Activated CD4-positive, CD25-positive, alpha-beta regulatory T cell treated with anti-CD3 and anti-CD28 coated beads, Interleukin-2, amount 50 U/mL, for 72 hours (primary cell): Measurements from ENCODE around the gene SLC4A7.
A peak's percentile ranks its signal among the peaks of the same experiment; 100 is the strongest.
"Not testable (repeated sequence)": the region's sequence is repeated elsewhere in the genome, so short reads cannot be mapped to it uniquely, and the experiment has no call there.

Source experiments
- DNase-seq: peaks from one replicate; pipeline ENCODE4 v3.0.0; 2021

SLC4A7 gene

GRCh38 chr3:27486336-27486735, 2.2 kb upstream of the SLC4A7 start:
- DNase-seq: no peak

- DNase-seq: no peak
These were observed 1.7 kb upstream of the SLC4A7 start for GRCh38 chr3:27485866-27486265.

DNA sequence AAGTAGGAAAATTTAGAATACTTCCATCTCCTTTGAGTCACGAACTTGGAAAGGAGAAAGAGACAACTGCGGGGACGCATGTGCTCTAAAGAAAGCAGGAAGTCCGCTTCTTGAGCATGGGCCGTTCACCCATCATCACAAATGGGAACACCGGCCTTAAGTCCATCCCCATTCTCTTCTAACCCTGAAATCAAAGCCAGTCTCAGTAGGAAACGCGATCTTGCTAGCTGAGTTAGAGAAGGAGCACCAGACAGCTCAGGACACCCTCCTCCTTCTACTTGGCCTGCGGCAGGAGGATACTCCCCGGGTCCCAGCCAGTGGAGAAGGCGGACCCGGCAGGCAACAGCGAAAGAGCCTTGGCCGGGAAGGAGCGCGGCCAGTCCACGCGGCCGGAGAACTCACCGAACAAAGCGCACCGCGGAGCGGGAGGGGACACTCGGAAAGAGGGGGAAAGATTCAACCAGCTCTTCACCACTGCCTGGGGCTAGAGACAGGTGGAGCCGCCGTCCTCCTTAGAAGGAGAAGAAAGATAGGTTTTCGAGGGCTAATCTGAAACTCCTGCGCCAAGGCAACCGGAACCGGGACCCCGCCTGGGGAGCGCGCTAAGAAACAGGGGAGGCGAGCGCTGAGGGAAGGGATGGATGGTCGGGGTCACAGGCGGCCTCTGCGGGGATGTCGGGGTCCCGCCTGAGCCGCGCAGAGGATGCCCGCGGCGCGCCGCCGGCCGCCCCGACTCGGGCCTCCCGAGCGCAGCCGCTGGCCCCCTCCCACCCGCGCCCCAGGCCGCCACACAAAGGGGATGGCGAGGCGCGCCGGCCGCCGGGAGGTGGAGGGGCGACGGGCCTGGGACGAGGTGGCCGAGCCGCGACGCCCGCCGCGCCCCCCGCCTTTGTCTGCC, 818 bp downstream of the SLC4A7 start:
- peak; percentile 50 for DNase-seq

DNA sequence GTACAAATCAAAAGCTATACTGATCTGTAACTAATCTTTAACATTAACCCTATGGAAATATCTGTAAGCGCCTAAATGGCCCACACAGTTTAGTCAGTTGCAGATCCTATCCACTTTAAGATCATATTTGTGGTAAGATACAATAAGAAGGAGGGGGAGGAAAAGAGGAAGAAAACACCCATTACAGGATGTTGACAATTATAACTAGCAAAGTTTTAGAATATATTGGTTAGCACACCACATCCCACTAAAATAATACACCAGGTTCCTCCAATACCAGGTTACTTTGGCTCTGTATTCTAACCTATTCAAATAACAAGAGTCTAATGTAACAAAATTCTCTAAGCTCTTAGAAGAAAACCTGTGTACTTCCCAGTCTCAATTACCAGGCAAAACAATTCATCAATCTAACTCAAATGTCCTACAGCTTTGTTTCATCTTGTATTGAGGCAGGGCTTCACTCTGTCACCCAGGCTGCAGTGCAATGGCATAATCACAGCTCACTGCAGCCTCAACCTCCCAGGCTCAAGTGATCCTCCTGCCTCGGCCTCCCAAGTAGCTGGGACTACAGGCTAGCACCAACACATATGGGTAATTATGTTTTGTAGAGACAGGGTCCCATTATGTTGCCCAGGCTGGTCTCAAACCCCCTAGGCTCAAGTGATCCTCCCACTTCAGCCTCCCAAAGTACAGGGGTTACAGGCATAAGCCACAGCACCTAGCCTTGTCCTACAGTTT, 4.2 kb downstream of the SLC4A7 start:
- DNase-seq: no peak

- DNase-seq: no peak
These were observed 12.1 kb downstream of the SLC4A7 start for GRCh38 chr3:27471923-27472550.

GRCh38 chr3:27468283-27468886, 15.8 kb downstream of the SLC4A7 start:
- DNase-seq: no peak

DNA sequence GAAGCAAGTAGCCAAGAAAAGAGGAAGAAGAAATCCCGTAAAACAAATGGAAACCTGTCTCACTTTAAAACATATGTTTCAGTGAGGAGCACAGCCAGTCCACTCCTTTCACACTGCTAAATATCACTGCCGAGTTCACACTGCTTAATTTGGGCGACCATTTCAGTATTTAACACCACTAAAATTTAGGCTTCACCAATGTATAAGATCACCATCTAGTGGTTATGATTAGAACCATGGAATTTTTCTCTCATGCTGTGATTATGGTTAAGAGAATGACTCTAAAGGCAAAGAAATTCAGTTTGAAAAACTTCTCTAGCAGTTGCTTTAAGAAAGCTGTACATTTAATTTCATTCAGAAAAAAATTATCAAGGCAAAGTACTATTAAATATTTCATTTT, 16.6 kb downstream of the SLC4A7 start:
- no peak for DNase-seq

DNA sequence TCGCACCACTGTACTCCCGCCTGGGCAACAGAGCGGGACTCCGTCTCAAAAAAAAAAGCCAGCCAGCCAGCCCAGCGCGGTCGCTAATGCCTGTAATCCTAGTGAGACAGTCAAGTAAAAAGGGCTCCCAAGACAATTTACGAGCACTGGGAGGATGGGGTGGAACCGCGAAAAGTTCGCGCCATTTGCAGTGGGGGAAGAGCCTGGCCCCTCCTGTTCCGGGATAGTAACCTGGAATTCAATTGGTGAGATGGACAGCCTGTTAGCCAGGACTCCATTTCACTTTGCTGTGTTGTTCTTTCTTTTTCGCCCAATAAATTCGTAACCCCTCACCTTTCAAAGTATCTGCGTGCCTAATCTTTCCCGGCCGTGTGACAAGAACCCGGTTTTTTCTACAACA, 19.5 kb downstream of the SLC4A7 start:
- no peak for DNase-seq

DNA sequence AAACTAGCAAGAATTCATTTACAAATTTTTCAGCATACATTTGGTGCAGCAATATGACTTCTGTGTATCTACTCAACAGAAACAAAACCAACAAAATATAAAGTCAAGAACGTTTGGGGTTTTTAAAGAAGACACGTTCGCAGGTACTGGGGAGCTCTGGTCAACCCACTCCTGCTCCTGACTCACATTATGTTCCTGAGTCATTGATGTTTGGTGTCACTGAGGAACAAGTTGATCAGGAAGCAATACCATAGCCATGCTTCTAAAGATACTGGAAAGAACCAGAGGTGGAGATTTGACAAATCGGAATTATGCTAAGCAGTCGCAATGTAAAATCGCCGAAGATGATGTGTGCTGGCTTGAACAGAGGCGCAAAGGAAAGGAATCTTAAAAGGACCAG, 22.0 kb downstream of the SLC4A7 start:
- no peak for DNase-seq

DNA sequence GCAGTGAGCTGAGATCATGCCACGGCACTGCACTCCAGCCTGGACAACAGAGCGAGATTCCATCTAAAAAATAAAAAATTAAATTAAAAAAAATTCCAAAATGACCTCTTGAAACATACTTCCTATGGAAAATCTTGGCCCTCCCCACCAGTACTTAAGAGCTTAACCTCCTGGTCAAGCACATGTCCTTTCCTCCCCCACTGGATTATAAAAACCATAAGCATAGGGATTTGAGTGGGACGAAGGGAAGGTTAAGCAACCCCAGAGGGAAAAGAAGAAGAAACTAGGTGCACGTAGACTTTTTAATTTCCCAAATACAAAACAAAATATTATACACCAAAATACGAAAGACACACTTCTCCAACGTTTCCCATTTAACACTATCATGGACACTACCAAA, 25.3 kb downstream of the SLC4A7 start:
- DNase-seq: no peak

- DNase-seq: no peak
These were observed 27.6 kb downstream of the SLC4A7 start for GRCh38 chr3:27456554-27456953.

DNA sequence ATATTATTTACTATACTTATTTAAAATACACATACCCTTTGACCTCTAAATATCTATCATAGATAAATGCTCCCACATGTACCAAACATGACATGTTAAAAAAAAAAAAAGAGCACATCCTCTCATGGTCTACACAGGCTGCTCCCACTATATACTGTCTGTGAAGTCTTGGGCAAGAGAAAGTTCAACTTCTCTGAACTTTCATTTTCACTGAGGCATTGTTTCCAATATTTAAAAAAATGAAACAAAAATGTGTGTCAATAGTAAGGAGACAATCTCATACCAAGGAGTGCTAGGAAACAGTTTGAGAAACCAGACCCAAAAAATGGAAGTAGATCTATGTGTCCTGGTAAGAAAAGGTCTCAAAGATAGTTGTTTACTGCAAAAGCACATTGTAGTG, 29.3 kb downstream of the SLC4A7 start:
- DNase-seq: no peak

GRCh38 chr3:27454461-27454860, 29.7 kb downstream of the SLC4A7 start:
- no peak for DNase-seq

DNA sequence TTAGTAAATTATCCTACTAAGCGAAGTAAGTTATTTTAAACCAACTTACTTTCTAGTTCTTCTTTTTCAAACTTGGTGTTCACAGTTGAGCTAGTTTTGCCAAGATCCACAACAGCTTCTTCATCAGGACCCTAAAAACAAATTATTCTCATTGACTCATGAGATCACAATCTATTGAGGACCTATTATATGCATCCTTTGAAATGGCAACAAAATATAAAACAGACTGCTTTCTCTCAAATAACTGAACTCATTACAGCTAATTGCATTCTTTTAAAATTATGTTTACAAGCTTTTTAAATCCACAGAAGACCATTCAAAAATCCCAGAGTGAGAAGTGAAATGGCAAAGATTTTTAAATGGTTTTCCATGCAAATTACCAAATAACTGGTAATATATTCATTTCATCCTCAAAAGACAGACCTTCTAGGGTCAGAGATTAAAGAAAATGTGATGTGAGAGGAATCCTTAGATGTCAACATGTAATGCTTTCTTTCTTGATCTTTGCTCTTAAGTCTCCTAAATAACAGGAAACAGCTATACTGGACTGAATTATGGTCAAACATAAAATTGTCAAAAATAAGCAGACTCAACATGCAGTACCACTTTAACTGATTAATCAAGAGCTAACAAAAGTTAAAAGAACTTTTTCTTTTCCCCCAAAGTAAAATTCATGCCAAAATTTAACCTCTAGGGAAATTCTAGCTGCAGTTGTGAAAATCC, 31.7 kb downstream of the SLC4A7 start:
- no peak for DNase-seq

DNA sequence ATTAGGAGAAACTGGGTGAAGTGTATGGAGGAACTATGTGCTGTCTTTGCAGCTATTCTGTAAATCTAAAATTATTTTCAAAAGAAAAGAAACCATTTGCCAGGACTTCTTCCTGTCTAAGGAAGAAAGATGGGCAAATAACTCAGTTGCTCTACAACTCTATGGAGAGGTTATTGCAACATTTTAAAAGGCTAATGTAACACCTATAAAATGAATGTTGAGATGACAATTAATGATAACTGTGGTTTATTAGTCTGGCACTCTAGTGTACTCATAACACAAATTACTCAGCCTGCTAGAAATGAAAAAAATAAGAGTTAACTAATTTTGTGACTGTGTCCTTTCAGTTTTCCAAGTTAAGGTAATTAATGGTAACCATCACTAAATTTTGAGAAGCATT, 32.3 kb downstream of the SLC4A7 start:
- no peak for DNase-seq

DNA sequence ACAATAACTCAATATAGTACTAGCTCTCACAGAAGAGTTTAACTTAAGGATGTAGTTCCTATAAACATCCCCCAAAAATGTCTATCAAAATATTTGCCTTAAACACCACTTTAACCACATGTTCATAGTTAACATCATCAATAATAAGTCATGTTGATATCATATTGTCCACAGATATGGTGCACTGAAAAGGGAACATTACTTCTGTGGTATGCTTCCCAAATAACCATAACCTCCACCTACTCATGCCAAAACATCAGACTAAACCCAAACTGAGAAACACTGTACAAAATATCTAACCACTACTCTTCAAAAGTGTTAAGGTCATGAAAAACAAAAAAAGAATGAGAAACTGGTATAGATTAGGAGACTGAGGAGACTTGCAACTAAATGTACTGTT, 32.9 kb downstream of the SLC4A7 start:
- DNase-seq: no peak

GRCh38 chr3:27449530-27450150, 34.5 kb downstream of the SLC4A7 start:
- DNase-seq: no peak

- not testable (repeated sequence) for DNase-seq
These were observed 41.2 kb downstream of the SLC4A7 start for GRCh38 chr3:27442995-27443394.

- DNase-seq: not testable (repeated sequence)
These were observed 45.8 kb downstream of the SLC4A7 start for GRCh38 chr3:27438352-27438751.

DNA sequence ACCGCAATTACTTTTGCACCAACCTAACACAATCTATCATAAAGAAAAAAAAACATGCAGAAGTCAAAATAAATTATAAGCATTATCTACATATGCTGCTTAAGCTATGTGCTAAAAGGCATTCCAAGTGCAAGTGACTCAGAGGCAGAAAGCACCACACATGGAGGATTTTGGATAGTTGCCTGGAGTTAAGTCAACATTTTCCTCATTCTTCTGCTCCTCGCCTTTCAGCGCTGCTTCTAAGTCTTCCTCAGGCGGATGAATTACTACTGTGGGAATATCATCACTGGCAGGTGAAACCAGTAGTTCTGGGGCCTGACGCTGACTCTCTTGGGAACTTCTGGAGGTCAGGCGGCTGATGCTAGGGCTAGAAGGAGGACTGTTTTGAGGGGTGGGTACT, 53.1 kb downstream of the SLC4A7 start:
- no peak for DNase-seq

- no peak for DNase-seq
These were observed 54.3 kb downstream of the SLC4A7 start for GRCh38 chr3:27429909-27430308.

GRCh38 chr3:27428446-27428845, 55.7 kb downstream of the SLC4A7 start:
- no peak for DNase-seq
